Osteocyte (in vitro differentiated cells): ENCODE measurements around the gene POLR3GL. TPM values are rescaled to one million over a fixed set of nuclear protein-coding genes. Genes with fewer than 3 reads are reported as not detected.

Source experiments
- DNase-seq: peaks from one replicate; pipeline ENCODE4 v3.0.0; 2021; ENCODE audit warnings: mixed read lengths; ENCODE audit not compliant: unreplicated experiment; ENCODE audit errors: extremely low spot score
- H3K27ac Mint-ChIP-seq: one replicate; pipeline ENCODE4 v1.8.0; 2021; ENCODE audit warnings: mild to moderate bottlenecking, mixed read lengths; ENCODE audit not compliant: unreplicated experiment
- H3K27me3 Mint-ChIP-seq: one replicate; pipeline ENCODE4 v1.8.0; 2021; ENCODE audit warnings: mixed read lengths; ENCODE audit not compliant: unreplicated experiment
- H3K36me3 Mint-ChIP-seq: one replicate; pipeline ENCODE4 v1.8.0; 2021; ENCODE audit warnings: mixed read lengths; ENCODE audit not compliant: unreplicated experiment
- H3K4me1 Mint-ChIP-seq: one replicate; pipeline ENCODE4 v1.8.0; 2021; ENCODE audit warnings: mixed read lengths; ENCODE audit not compliant: unreplicated experiment
- H3K4me3 Mint-ChIP-seq: one replicate; pipeline ENCODE4 v1.8.0; 2021; ENCODE audit warnings: mild to moderate bottlenecking, moderate library complexity, mixed read lengths; ENCODE audit not compliant: unreplicated experiment
- H3K9me3 Mint-ChIP-seq: one replicate; pipeline ENCODE4 v1.8.0; 2021; ENCODE audit warnings: mixed read lengths; ENCODE audit not compliant: unreplicated experiment
- total RNA-seq: library from RNA; stranded (reverse); gene quantifications from 2 replicates; pipeline ENCODE4 v1.2.1, GENCODE V29; 2021
- TF ChIP-seq, protein P1 (sequence below): fragments of 200-600 bp; sonication (generic); IDR thresholded peaks from 2 replicates; pipeline ENCODE4 v1.5.0; 2021; ENCODE audit warnings: antibody characterized with exemption, mild to moderate bottlenecking, moderate library complexity

The POLR3GL gene
- total RNA-seq, 1 donor from 2014 or later: 22.4 TPM

DNA sequence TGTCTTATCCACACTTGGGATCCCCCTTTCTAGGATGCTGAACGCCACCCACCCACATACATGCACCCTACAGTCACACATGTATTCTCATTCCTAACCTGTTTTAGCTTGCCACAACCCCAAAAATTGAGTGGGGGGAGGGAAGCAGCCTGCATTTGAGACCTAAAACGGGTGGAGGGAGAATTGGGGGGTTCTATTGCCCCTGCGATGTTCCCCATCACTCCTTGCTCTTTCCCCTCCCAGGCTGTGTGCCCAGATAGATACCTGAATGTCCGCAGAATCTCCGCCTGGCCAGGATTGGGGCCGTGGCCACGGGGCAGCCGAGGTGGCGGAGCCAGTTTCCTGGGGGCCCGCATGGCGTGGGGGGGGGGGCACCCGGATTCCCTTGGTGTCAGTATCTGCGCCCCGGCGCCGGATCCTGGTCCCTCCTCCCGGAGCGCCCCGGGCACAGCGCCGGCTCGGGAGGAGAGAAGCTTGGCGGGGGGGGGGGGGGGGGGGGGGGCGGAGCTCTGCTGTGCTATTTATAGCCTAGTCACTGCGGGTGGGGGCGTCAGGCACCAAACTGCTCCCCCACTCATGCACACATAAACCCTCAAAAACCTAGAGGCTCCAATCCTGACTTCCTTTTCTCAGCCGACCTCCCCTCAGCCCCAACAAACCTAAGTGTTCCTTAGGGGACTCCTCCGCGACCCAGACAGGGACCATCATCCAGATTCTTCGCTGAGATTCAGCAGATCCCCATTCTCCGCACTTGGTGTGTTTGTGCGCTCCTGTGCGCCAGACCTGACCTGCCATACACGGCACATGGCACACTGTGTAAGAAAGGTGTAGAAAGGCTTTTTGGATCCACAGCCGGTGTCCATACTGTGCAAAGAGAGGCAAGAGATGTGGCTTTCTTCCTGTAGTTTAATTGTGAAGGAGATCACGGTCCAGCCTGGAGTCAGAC, 2.1 kb upstream of the POLR3GL start:
- Mint-ChIP-seq H3K27me3 (no peaks in the 10 kb centered on the region), H3K4me1 (peaks cover 54% of the 10 kb centered on the region), H3K36me3 (no peaks in the 10 kb centered on the region), H3K4me3 (peak overlapping the region; percentile 85), H3K9me3 (peaks cover 1% of the 10 kb centered on the region), H3K27ac (peak overlapping the region; percentile 98)
- DNase-seq: no peak
- TF ChIP-seq, protein P1, sequence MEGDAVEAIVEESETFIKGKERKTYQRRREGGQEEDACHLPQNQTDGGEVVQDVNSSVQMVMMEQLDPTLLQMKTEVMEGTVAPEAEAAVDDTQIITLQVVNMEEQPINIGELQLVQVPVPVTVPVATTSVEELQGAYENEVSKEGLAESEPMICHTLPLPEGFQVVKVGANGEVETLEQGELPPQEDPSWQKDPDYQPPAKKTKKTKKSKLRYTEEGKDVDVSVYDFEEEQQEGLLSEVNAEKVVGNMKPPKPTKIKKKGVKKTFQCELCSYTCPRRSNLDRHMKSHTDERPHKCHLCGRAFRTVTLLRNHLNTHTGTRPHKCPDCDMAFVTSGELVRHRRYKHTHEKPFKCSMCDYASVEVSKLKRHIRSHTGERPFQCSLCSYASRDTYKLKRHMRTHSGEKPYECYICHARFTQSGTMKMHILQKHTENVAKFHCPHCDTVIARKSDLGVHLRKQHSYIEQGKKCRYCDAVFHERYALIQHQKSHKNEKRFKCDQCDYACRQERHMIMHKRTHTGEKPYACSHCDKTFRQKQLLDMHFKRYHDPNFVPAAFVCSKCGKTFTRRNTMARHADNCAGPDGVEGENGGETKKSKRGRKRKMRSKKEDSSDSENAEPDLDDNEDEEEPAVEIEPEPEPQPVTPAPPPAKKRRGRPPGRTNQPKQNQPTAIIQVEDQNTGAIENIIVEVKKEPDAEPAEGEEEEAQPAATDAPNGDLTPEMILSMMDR: no peak

DNA sequence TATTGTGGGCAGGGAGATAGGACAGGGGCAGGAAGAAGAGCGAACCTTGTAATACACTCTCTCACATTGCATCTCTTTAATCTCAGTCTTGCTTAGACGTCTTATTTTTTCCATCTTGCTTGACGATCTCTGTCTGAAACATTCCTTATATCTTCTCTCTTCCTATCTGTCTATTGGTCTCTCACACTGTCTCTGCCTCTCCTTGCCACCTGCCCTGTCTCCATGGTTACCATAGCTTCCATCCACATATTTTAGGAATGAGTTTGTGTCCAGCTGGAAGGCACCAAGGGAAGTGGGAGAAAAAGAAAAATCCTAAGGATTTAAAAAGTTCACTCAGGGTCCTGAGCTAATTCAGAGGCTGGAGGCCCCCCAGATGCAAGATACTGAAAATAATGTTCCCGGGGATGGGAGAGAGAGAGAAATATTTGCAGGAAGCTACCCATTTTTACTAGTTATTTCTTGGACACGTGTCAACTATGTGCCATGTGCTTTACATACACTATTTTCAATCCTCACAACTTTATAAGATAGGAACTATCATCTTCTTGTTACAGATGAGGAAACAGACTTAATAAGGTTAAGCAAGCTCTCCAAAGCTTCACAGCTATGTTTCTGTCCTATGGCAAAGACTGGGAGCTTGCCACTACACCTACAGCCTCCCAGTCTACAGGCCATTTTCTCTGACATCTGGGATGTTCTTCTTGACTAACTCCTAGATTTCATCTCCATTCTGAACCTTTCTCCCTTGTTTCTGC, 1.0 kb upstream of the POLR3GL start:
- H3K27me3 Mint-ChIP-seq: no peaks in the 10 kb centered on the region
- TF ChIP-seq, protein P1: no peak
- H3K27ac Mint-ChIP-seq: peak overlapping the region; percentile 98
- H3K36me3 Mint-ChIP-seq: peaks cover 5% of the 10 kb centered on the region
- peaks cover 49% of the 10 kb centered on the region for H3K4me1 Mint-ChIP-seq
- no peak for DNase-seq
- H3K4me3 Mint-ChIP-seq: peak overlapping the region; percentile 89
- H3K9me3 Mint-ChIP-seq: peaks cover 4% of the 10 kb centered on the region

DNA sequence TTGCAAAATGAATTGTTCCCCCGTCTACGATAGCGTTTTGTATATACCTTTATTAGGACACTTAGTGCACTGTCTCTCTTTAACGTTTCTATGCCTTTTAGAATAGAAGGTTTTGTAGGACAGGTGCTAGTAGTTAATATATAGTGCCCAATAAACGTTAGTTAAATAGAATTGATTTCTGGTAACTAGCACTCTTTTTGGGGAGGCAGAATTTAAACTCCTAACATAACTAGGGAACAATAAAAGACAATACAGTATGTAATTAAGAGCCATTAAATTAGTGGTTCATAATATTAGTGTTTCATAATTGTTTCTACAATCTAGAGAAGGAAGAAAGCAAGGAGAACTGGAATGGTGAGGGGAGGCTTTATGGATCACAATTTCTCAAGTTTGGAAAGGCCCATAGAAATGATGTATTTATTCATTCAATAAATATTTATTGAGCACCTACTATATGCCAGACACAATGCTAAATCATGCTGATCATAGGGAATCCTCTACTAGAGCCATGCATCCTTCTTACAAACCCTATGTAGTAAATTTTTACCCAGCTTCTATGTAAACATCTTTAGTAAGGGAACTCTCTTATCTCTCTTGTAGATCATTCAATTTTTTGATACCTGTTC, 742 bp downstream of the POLR3GL start:
- Mint-ChIP-seq H3K9me3 (peaks cover 4% of the 10 kb centered on the region), H3K4me3 (peak overlapping the region; percentile 89), H3K4me1 (peaks cover 43% of the 10 kb centered on the region), H3K27me3 (no peaks in the 10 kb centered on the region), H3K27ac (peak overlapping the region; percentile 98), H3K36me3 (peaks cover 5% of the 10 kb centered on the region)
- TF ChIP-seq, protein P1: no peak
- no peak for DNase-seq

DNA sequence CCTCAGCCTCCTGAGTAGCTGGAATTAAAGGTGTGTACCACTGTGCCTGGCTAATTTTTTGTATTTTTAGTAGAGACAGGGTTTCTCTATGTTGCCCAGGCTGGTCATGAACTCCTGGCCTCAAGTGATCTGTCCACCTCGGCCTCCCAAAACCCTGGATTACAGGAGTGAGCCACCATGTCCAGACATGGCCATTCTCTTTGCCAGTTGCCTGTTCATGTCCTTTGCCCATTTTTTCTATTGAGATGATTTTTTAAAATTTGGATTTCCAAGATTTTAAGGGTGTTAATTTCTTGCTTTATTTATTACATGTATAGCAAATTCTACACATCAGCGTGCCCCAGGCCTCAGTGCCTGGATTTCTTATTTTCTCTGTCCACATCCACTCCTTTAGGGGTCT, 2.8 kb downstream of the POLR3GL start:
- peaks cover 28% of the 10 kb centered on the region for H3K4me1 Mint-ChIP-seq
- peaks cover 8% of the 10 kb centered on the region for H3K36me3 Mint-ChIP-seq
- H3K4me3 Mint-ChIP-seq: no peak overlapping the region
- no peak for DNase-seq
- no peaks in the 10 kb centered on the region for H3K27me3 Mint-ChIP-seq
- peaks cover 4% of the 10 kb centered on the region for H3K9me3 Mint-ChIP-seq
- H3K27ac Mint-ChIP-seq: no peak overlapping the region
- TF ChIP-seq, protein P1: no peak
